Hepatocyte (in vitro differentiated cells): ENCODE data around the gene AURKAIP1.

Experiments used
- EZH2 ChIP-seq: fragments of 200-600 bp; sonication (generic); IDR thresholded peaks from 2 replicates; pipeline ENCODE4 v1.6.1; 2016; ENCODE audit warnings: antibody characterized with exemption, mild to moderate bottlenecking, borderline replicate concordance
- TF ChIP-seq, protein P1 (sequence below): fragments of 200-600 bp; sonication (generic); IDR thresholded peaks from 2 replicates; pipeline ENCODE4 v1.5.1; 2016; ENCODE audit warnings: antibody characterized with exemption, mild to moderate bottlenecking; ENCODE audit not compliant: poor library complexity

DNA sequence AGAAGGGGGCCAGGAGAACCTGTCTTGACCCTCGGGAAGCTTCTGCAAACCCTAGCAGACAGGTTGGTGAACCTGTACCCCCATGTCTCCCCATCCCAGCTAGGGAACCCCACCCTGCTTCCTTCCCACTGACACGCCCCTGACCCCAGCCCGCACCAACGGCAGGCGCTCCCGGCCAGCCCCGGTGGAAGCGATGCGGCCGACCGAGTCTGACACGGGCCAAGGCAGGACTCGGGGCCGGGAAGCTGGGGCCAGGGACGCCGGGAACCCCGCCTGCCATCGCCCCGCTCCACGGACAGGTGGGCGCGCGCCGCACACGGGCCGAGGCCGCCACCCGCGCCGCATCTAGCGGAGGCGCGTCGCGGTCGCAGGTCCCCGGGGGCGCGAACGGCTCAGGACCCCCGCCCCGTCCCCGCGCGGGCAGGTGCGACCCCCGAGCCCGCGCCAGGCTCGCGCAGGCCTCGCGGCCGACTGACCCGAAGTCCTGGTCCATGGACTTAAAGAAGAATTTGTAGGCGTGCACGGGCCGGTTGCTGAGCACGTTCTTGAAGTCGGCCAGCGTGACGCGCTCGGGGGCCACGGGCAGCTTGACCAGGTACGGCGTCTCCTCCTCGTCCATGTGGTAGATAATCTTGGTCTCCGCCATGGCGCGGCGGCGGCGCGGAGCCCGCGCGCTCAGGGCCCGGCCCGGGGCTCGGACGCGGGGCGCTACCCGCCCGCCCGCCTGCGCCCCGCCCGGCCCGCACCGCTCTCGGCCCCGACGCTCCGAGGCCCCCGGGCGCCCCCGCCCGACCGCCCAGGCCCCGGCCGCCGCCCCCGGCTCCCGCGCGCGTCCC is 26.4 kb downstream of the AURKAIP1 start:
- TF ChIP-seq, protein P1, sequence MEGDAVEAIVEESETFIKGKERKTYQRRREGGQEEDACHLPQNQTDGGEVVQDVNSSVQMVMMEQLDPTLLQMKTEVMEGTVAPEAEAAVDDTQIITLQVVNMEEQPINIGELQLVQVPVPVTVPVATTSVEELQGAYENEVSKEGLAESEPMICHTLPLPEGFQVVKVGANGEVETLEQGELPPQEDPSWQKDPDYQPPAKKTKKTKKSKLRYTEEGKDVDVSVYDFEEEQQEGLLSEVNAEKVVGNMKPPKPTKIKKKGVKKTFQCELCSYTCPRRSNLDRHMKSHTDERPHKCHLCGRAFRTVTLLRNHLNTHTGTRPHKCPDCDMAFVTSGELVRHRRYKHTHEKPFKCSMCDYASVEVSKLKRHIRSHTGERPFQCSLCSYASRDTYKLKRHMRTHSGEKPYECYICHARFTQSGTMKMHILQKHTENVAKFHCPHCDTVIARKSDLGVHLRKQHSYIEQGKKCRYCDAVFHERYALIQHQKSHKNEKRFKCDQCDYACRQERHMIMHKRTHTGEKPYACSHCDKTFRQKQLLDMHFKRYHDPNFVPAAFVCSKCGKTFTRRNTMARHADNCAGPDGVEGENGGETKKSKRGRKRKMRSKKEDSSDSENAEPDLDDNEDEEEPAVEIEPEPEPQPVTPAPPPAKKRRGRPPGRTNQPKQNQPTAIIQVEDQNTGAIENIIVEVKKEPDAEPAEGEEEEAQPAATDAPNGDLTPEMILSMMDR = no peak
- no peak for TF ChIP-seq EZH2
